HEK293 (cell line): ENCODE data around the gene BICD2.

Source experiments
- FEZF1 ChIP-seq: fragments of 450-650 bp; formaldehyde crosslinking; IDR thresholded peaks from 2 replicates; pipeline ENCODE4 v1.5.1; 2016; ENCODE audit warnings: missing biosample characterization, missing genetic modification characterization
- KLF16 ChIP-seq: fragments of 450-650 bp; formaldehyde crosslinking; IDR thresholded peaks from 2 replicates; pipeline ENCODE4 v1.5.1; 2017; ENCODE audit warnings: missing biosample characterization, missing genetic modification characterization
- ZBTB21 ChIP-seq: fragments of 450-650 bp; formaldehyde crosslinking; IDR thresholded peaks from 2 replicates; pipeline ENCODE4 v1.5.1; 2017; ENCODE audit warnings: missing biosample characterization, missing genetic modification characterization
- ZEB2 ChIP-seq: fragments of 450-650 bp; formaldehyde crosslinking; IDR thresholded peaks from 2 replicates; pipeline ENCODE4 v1.5.1; 2016; ENCODE audit warnings: missing biosample characterization, missing genetic modification characterization
- ZNF121 ChIP-seq: fragments of 450-650 bp; formaldehyde crosslinking; IDR thresholded peaks from 2 replicates; pipeline ENCODE4 v1.5.1; 2016; ENCODE audit warnings: missing biosample characterization, missing genetic modification characterization
- ZNF146 ChIP-seq: fragments of 450-650 bp; formaldehyde crosslinking; IDR thresholded peaks from 2 replicates; pipeline ENCODE4 v1.5.1; 2016; ENCODE audit warnings: missing biosample characterization, missing genetic modification characterization
- ZNF169 ChIP-seq: fragments of 450-650 bp; formaldehyde crosslinking; IDR thresholded peaks from 2 replicates; pipeline ENCODE4 v1.5.1; 2016; ENCODE audit warnings: missing biosample characterization, missing genetic modification characterization
- ZNF24 ChIP-seq: fragments of 450-650 bp; formaldehyde crosslinking; IDR thresholded peaks from 2 replicates; pipeline ENCODE4 v1.5.1; 2016; ENCODE audit warnings: missing biosample characterization, missing genetic modification characterization
- ZNF600 ChIP-seq: fragments of 450-650 bp; formaldehyde crosslinking; IDR thresholded peaks from 2 replicates; pipeline ENCODE4 v1.5.1; 2016; ENCODE audit warnings: missing biosample characterization, missing genetic modification characterization
- TF ChIP-seq, protein P1 (sequence below): fragments of 450-650 bp; formaldehyde crosslinking; IDR thresholded peaks from 2 replicates; pipeline ENCODE4 v1.5.1; 2016; ENCODE audit warnings: missing biosample characterization, missing genetic modification characterization

- TF ChIP-seq FEZF1 (tag by site-specific recombination) (no peak), ZNF600 (no peak; the same call in 1 of the 2 replicates), ZNF169 (tag by site-specific recombination) (no peak), ZNF146 (no peak), ZBTB21 (no peak), ZEB2 (tag by site-specific recombination) (no peak), ZNF121 (tag by site-specific recombination) (no peak), KLF16 (tag by site-specific recombination) (no peak), ZNF24 (tag by site-specific recombination) (no peak)
- TF ChIP-seq, protein P1, sequence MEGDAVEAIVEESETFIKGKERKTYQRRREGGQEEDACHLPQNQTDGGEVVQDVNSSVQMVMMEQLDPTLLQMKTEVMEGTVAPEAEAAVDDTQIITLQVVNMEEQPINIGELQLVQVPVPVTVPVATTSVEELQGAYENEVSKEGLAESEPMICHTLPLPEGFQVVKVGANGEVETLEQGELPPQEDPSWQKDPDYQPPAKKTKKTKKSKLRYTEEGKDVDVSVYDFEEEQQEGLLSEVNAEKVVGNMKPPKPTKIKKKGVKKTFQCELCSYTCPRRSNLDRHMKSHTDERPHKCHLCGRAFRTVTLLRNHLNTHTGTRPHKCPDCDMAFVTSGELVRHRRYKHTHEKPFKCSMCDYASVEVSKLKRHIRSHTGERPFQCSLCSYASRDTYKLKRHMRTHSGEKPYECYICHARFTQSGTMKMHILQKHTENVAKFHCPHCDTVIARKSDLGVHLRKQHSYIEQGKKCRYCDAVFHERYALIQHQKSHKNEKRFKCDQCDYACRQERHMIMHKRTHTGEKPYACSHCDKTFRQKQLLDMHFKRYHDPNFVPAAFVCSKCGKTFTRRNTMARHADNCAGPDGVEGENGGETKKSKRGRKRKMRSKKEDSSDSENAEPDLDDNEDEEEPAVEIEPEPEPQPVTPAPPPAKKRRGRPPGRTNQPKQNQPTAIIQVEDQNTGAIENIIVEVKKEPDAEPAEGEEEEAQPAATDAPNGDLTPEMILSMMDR (tag by site-specific recombination): no peak
Observed at GRCh38 chr9:92740446-92740961, 24.1 kb downstream of the BICD2 start.
